Measurements from ENCODE around the gene RNASEH1. TPM values are rescaled to one million over a fixed set of nuclear protein-coding genes. Genes with fewer than 3 reads are reported as not detected.

RNASEH1 gene
- total and polyA plus RNA-seq, 9 donors = 10.3 to 23.9 (median 16.8) TPM

GRCh38 chr2:3535794-3536681 lies 22.1 kb downstream of the RNASEH1 start:
- peak; percentile 16 for TF ChIP-seq EP300 (IDR thresholded peaks at IDR 0.05)
- TF ChIP-seq POLR2A (IDR thresholded peaks at IDR 0.05) = peak; percentile 36
- peak in 1 of 3 donors; percentile 23 for TF ChIP-seq CTCF (IDR thresholded peaks at IDR 0.05)
- peak; percentile 76 to 82 (median 80) for DNase-seq
- no peaks in the 10 kb centered on the region for H3K27me3 ChIP-seq
- no peaks in the 10 kb centered on the region for H3K36me3 ChIP-seq
- intact Hi-C loops (cut with DNase I) = loop anchor here in 1 of 4 donors (10.0 kb wide), 1 partner anchor 111 kb away; no protein-coding TSS in a partner anchor
- peaks cover 10% of the 10 kb centered on the region for H3K4me1 ChIP-seq (ENCODE audit: insufficient read depth)
- H3K4me3 ChIP-seq = peak overlapping the region; percentile 37
- WGBS, 3 donors = 4 to 8% (median 8%) methylated on average over 24 of the region's 24 CpGs
- no peaks in the 10 kb centered on the region for H3K9me3 ChIP-seq
- peak overlapping the region; percentile 86 to 91 for H3K27ac ChIP-seq

- no peaks in the 10 kb centered on the region for H3K36me3 ChIP-seq
- DNase-seq = no peak
- TF ChIP-seq POLR2A (IDR thresholded peaks at IDR 0.05) (no peak), CTCF (IDR thresholded peaks at IDR 0.05) (no peak), EP300 (IDR thresholded peaks at IDR 0.05) (no peak)
- H3K27me3 ChIP-seq = no peaks in the 10 kb centered on the region
- H3K27ac ChIP-seq = peak overlapping the region; percentile 86 to 91
- 32 to 49% (median 32%) methylated on average over 5 of the region's 5 CpGs for WGBS, 3 donors
- H3K4me1 ChIP-seq (ENCODE audit: insufficient read depth) = peaks cover 10% of the 10 kb centered on the region
- intact Hi-C loops (cut with DNase I) = loop anchor here in 1 of 4 donors (10.0 kb wide), 1 partner anchor 111 kb away; no protein-coding TSS in a partner anchor
- no peaks in the 10 kb centered on the region for H3K9me3 ChIP-seq
- no peak overlapping the region for H3K4me3 ChIP-seq
These were observed 22.7 kb downstream of the RNASEH1 start for GRCh38 chr2:3535467-3535793.

GRCh38 chr2:3534251-3534814 lies 23.8 kb downstream of the RNASEH1 start:
- TF ChIP-seq POLR2A (IDR thresholded peaks at IDR 0.05) = no peak
- TF ChIP-seq CTCF (IDR thresholded peaks at IDR 0.05) = no peak
- no peak for TF ChIP-seq EP300 (IDR thresholded peaks at IDR 0.05)
- DNase-seq = peak in 1 of 5 donors; percentile 23
- 96 to 99% (median 97%) methylated on average over 24 of the region's 24 CpGs for WGBS, 3 donors
- Histone ChIP-seq H3K36me3 (no peaks in the 10 kb centered on the region), H3K4me1 (ENCODE audit: insufficient read depth) (peaks cover 10% of the 10 kb centered on the region), H3K27ac (peak overlapping the region in 1 of 2 donors; percentile 86), H3K4me3 (no peak overlapping the region), H3K27me3 (no peaks in the 10 kb centered on the region), H3K9me3 (no peaks in the 10 kb centered on the region)
- intact Hi-C loops (cut with DNase I) = loop anchor here in 1 of 4 donors (10.0 kb wide), 1 partner anchor 110 kb away; no protein-coding TSS in a partner anchor

- H3K27me3 ChIP-seq = no peaks in the 10 kb centered on the region
- WGBS, 3 donors = 92 to 97% (median 94%) methylated on average over 6 of the region's 6 CpGs
- no peak for TF ChIP-seq CTCF (IDR thresholded peaks at IDR 0.05)
- no peak for TF ChIP-seq POLR2A (IDR thresholded peaks at IDR 0.05)
- TF ChIP-seq EP300 (IDR thresholded peaks at IDR 0.05) = no peak
- no peaks in the 10 kb centered on the region for H3K9me3 ChIP-seq
- no peak for DNase-seq
- peaks cover 10% of the 10 kb centered on the region for H3K4me1 ChIP-seq (ENCODE audit: insufficient read depth)
- H3K36me3 ChIP-seq = no peaks in the 10 kb centered on the region
- H3K4me3 ChIP-seq = no peak overlapping the region
- intact Hi-C loops (cut with DNase I) = loop anchor here in 1 of 4 donors (10.0 kb wide), 1 partner anchor 109 kb away; no protein-coding TSS in a partner anchor
- no peak overlapping the region for H3K27ac ChIP-seq
These were observed 24.3 kb downstream of the RNASEH1 start for GRCh38 chr2:3533836-3534235.

All from ovary (tissue), 9 donors.